Astrocyte of the cerebellum (primary cell): ENCODE measurements around the gene CRACR2B.

Experiments used
- DNase-seq: peaks from one replicate; pipeline ENCODE4 v3.0.0-alpha.2; 2011; ENCODE audit warnings: low read depth
- H3K4me3 ChIP-seq: 2 replicates; pipeline ENCODE4 v1.5.1; 2011; ENCODE audit warnings: mild to moderate bottlenecking, low read depth, low read length, moderate library complexity
- in situ Hi-C: cut with HindIII; loops from 2 replicates; pipeline ENCODE4 v1.10.0; 2017; ENCODE audit warnings: low sequenced_read_pairs
- TF ChIP-seq, protein P1 (sequence below): IDR thresholded peaks from 2 replicates; pipeline ENCODE4 v1.5.1; 2012; ENCODE audit warnings: low read length, low read depth, moderate library complexity, mild to moderate bottlenecking; ENCODE audit errors: missing control alignments

Gene CRACR2B

DNA sequence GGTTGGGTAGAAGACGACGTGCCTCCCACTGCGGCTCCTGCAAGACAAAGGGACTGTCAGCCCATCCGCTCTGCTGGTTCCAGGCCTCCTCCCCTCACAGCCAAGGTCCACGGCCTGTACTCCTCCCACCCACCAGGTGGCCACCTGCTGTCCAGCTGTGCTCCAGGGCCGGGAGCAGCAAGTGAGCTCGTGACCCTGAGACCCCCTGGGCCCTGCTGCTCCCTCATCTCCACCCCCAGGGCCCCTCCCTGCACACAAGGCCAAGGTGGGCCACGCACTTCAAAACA, 42.4 kb downstream of the CRACR2B start:
- no peak overlapping the region for H3K4me3 ChIP-seq
- in situ Hi-C loops: no loop called here
- TF ChIP-seq, protein P1, sequence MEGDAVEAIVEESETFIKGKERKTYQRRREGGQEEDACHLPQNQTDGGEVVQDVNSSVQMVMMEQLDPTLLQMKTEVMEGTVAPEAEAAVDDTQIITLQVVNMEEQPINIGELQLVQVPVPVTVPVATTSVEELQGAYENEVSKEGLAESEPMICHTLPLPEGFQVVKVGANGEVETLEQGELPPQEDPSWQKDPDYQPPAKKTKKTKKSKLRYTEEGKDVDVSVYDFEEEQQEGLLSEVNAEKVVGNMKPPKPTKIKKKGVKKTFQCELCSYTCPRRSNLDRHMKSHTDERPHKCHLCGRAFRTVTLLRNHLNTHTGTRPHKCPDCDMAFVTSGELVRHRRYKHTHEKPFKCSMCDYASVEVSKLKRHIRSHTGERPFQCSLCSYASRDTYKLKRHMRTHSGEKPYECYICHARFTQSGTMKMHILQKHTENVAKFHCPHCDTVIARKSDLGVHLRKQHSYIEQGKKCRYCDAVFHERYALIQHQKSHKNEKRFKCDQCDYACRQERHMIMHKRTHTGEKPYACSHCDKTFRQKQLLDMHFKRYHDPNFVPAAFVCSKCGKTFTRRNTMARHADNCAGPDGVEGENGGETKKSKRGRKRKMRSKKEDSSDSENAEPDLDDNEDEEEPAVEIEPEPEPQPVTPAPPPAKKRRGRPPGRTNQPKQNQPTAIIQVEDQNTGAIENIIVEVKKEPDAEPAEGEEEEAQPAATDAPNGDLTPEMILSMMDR: peak; percentile 9
- DNase-seq: no peak

DNA sequence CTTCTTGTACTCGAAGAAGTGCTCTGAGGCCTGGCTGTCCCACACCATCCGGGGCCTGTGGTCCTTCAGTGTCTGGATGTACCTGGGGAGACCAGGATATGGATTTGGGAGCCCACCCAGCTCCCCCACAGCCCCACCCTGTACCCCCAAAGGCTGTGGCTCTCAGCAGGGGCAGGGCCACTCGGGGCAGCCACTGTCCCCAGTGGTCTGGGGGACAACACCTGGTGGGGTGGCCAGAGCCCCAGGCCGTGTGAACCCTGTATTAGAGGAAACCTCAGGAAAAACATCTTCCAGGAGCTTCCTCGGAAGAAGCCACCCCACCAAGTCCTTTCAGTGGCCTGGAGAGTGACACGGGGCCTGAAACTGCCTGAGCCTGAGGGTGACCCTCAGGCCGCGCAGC, 42.7 kb downstream of the CRACR2B start:
- in situ Hi-C loops: no loop called here
- no peak overlapping the region for H3K4me3 ChIP-seq
- TF ChIP-seq, protein P1: no peak
- DNase-seq: no peak

DNA sequence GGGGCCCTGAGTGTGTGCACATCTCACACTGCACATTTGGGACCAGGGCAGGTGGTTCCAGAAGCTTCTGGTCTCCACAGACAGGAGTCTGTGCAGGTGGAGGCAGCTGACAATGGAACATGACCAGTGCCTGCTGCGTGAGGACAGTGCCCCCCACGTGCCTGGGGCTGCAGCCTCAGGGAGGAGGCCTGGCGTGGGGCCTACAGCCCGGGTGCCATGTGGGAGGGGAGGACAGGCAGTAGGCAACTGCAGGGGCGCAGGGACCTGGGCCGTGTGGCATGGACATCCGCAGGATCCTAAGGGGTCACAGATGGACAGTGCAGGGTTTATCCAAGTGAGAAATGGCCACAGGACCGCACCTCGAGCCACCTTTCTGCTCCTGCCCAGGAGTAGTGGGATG, 43.8 kb downstream of the CRACR2B start:
- TF ChIP-seq, protein P1: no peak
- no peak overlapping the region for H3K4me3 ChIP-seq
- DNase-seq: no peak
- in situ Hi-C loops: no loop called here

DNA sequence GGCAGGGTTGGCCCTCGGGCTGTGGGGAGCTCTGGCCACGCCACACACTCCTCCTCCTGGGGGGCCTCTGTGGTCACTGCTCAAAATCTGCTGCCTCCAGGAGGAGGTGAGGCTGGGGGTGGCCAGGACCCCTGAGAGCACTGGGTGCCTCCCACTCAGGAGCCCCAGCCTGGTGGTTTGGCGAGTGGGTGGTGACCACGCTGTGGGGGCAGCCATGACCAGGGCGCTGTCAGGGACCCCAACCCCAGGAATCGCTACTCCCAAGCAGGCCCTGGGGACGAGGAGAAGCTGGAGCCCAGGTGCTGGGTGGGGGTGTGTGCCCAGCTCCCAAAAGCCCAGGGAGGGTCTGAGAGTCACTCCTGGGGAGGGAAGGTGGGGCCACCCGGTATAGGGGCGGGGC, 45.1 kb downstream of the CRACR2B start:
- no peak for DNase-seq
- TF ChIP-seq, protein P1: no peak
- no peak overlapping the region for H3K4me3 ChIP-seq
- in situ Hi-C loops: no loop called here

DNA sequence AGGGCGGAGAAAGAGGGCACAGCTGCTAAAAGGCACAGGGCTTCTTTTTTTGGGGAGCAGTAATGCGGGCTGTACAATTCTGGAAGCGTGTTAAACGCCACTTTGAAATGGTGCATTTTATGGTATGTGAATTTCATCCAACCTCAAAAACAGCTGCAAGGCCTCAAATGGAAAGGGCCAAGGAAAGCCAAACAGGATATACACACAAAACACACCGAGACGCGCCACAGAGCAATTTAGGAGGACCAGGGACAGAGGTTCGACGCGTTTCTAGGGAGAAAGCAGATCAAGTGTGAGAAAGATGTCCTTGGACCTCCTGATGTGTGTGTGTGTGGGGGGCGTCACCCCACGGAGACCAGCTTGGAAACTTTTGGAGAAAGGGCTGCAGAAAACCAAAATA, 46.0 kb downstream of the CRACR2B start:
- TF ChIP-seq, protein P1: no peak
- in situ Hi-C loops: no loop called here
- H3K4me3 ChIP-seq: no peak overlapping the region
- no peak for DNase-seq

DNA sequence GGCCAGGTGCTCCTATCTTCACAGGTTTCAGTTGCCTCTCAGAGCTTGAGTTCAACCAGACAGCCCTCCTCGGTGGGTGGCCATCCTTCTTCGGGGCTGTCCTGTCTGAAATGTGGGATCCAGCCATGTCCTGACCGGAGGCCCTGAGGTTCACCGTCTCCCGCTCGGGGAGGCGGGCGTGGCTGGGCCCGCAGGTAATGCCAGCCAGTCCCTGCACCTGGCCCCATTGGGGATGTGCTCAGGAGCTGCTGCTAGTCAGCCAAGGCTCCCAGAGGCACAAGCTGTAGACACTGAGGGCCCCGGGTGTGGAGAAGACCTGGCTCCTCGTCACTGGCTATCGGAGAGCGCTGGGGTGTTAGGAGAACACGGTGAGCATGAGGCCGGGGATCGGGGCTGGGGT, 47.5 kb downstream of the CRACR2B start:
- no peak for DNase-seq
- no peak overlapping the region for H3K4me3 ChIP-seq
- TF ChIP-seq, protein P1: no peak
- in situ Hi-C loops: no loop called here

DNA sequence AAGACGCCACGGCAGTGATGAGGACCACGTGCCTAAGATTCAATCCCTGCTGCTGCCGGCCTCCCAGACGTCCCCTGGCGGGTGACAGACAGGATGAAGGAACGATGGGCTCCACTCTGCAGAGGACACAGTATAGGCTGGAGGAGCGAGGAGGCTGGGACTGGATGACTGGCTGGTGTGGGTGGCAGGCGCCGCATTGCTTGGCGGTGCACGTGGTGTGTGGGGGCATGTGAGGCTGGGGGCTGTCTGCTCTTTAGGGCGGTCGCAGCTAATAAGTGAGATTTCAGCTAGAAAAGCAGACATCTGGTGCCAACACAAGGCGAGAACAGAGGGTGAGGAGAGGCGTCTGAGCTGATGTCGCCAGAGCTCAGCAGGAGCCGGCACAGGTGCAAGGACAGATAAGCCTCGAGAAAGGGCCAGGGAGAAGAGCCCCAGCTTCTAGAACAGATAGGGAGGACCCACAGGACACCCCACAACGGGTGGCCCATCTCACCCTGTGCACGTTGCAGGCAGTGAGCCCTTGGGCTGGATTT, 48.1 kb downstream of the CRACR2B start:
- no peak overlapping the region for H3K4me3 ChIP-seq
- in situ Hi-C loops: no loop called here
- TF ChIP-seq, protein P1: no peak
- no peak for DNase-seq
